Caco-2 (cell line): ENCODE data around the gene NPTX1. TPM values are rescaled to one million over a fixed set of nuclear protein-coding genes. Genes with fewer than 3 reads are reported as not detected.

Experiments
- BruUV-seq: library from RNA; stranded (reverse); fragments of 400-500 nt; replicated peaks from 2 replicates; lab custom pipeline; 2021; lab: Mats Ljungman, UMichigan
- CTCF ChIA-PET: fragments of 300-600 bp; sonication (Branson Sonifier 250); formaldehyde crosslinking; loops from one replicate; lab custom pipeline; 2022; ENCODE audit warnings: antibody characterized with exemption; lab: Charles Lee
- POLR2A ChIA-PET: fragments of 300-600 bp; sonication (Branson Sonifier 250); formaldehyde crosslinking; loops from one replicate; lab custom pipeline; 2022; ENCODE audit warnings: antibody characterized with exemption; lab: Charles Lee
- DNase-seq, 2 experiments: peaks; one replicate each; pipeline versions ENCODE4 v3.0.0 to v3.0.0-alpha.2; 2020 to 2022
- H3K27me3 ChIP-seq: replicated peaks from 2 replicates; pipeline ENCODE4 v1.6.0; 2011; ENCODE audit warnings: low read length; ENCODE audit not compliant: control insufficient read depth, insufficient read depth
- H3K36me3 ChIP-seq: 2 replicates; pipeline ENCODE4 v1.5.1; 2011; ENCODE audit warnings: low read length; ENCODE audit not compliant: control insufficient read depth, insufficient read depth
- H3K4me1 ChIP-seq: fragments of 250-450 bp; sonication (Bioruptor Pico); 2 replicates; pipeline ENCODE4 v1.5.1; 2020; ENCODE audit warnings: mild to moderate bottlenecking
- H3K4me3 ChIP-seq: 2 replicates; pipeline ENCODE4 v1.5.1; 2011; ENCODE audit warnings: low read depth, mild to moderate bottlenecking, control low read depth, low read length
- H3K9me3 ChIP-seq: fragments of 250-450 bp; sonication (Bioruptor Pico); 2 replicates; pipeline ENCODE4 v1.5.1; 2020; ENCODE audit warnings: mild to moderate bottlenecking, moderate library complexity
- H3K27ac Mint-ChIP-seq: one replicate; pipeline ENCODE4 v1.8.0; 2022; ENCODE audit warnings: mixed read lengths; ENCODE audit not compliant: unreplicated experiment
- H3K27me3 Mint-ChIP-seq: one replicate; pipeline ENCODE4 v1.8.0; 2022; ENCODE audit warnings: mixed read lengths; ENCODE audit not compliant: insufficient read depth, unreplicated experiment
- H3K36me3 Mint-ChIP-seq: one replicate; pipeline ENCODE4 v1.8.0; 2022; ENCODE audit warnings: mild to moderate bottlenecking, mixed read lengths; ENCODE audit not compliant: insufficient read depth, unreplicated experiment
- H3K4me1 Mint-ChIP-seq: one replicate; pipeline ENCODE4 v1.8.0; 2022; ENCODE audit warnings: low read depth, mixed read lengths; ENCODE audit not compliant: unreplicated experiment
- H3K4me3 Mint-ChIP-seq: one replicate; pipeline ENCODE4 v1.8.0; 2022; ENCODE audit warnings: mild to moderate bottlenecking, moderate library complexity, mixed read lengths; ENCODE audit not compliant: unreplicated experiment
- H3K9me3 Mint-ChIP-seq: one replicate; pipeline ENCODE4 v1.8.0; 2022; ENCODE audit warnings: mixed read lengths; ENCODE audit not compliant: unreplicated experiment
- CTCF ChIP-seq, 2 experiments: fragments of 200-600 bp in 1 of 2; IDR thresholded peaks; 1 replicate in 1 of 2; 2 replicates in 1 of 2; pipeline versions ENCODE4 v1.5.1 to v1.8.0; 2011 to 2022; ENCODE audit warnings: antibody characterized with exemption in 1 of 2, control low read depth in 1 of 2, inconsistent platforms in 1 of 2, low read depth in 1 of 2, low read length in 1 of 2, mild to moderate bottlenecking in 1 of 2, moderate library complexity in 1 of 2; ENCODE audit not compliant: insufficient read depth in 1 of 2, severe bottlenecking in 1 of 2, unreplicated experiment in 1 of 2
- intact Hi-C: fragments of 100-400 bp; cut with micrococcal nuclease; formaldehyde crosslinking; loops from one replicate; pipeline ENCODE4 v1.10.0; 2022; ENCODE audit not compliant: unreplicated experiment
- total RNA-seq: library from RNA; stranded (reverse); gene quantifications from 2 replicates; pipeline ENCODE4 v1.2.3, GENCODE V29; 2022

Gene NPTX1
- total RNA-seq, 1 experiment from 2014 or later, result 0.57 TPM

GRCh38 chr17:80465327-80465974, 11.0 kb downstream of the NPTX1 start:
- no peaks in the 10 kb centered on the region for H3K27me3 ChIP-seq
- ChIA-PET POLR2A (interaction anchor here (1.2 kb wide), 1 partner anchor 11 kb away, joined by 4 read pairs; no protein-coding TSS in a partner anchor), CTCF (no interaction called here)
- no peak for TF ChIP-seq CTCF (IDR thresholded peaks at IDR 0.05; ENCODE audit: insufficient read depth in 1 of 2, low read depth in 1 of 2, low read length in 1 of 2, severe bottlenecking in 1 of 2, unreplicated experiment in 1 of 2)
- H3K27me3 Mint-ChIP-seq, result peaks cover 34% of the 10 kb centered on the region
- DNase-seq, result no peak
- H3K4me3 Mint-ChIP-seq, result no peak overlapping the region
- no peak overlapping the region for H3K27ac Mint-ChIP-seq
- no peaks in the 10 kb centered on the region for H3K9me3 ChIP-seq
- intact Hi-C loops, result no loop called here
- no peaks in the 10 kb centered on the region for H3K4me1 Mint-ChIP-seq
- no TSS peak for BruUV-seq
- no peaks in the 10 kb centered on the region for H3K4me1 ChIP-seq
- H3K36me3 ChIP-seq, result no peaks in the 10 kb centered on the region
- H3K4me3 ChIP-seq, result no peak overlapping the region
- H3K36me3 Mint-ChIP-seq, result no peaks in the 10 kb centered on the region
- no peaks in the 10 kb centered on the region for H3K9me3 Mint-ChIP-seq

- H3K9me3 ChIP-seq, result no peaks in the 10 kb centered on the region
- no peaks in the 10 kb centered on the region for H3K27me3 ChIP-seq
- CTCF ChIA-PET, result interaction anchor here (0.6 to 0.8 kb wide), 2 partner anchors 10 to 1061 kb away, joined by 3 to 4 read pairs; no protein-coding TSS in a partner anchor
Observed at GRCh38 chr17:80464486-80464885, 11.9 kb downstream of the NPTX1 start.

GRCh38 chr17:80463784-80464400, 12.5 kb downstream of the NPTX1 start:
- Mint-ChIP-seq H3K27ac (no peak overlapping the region), H3K4me3 (no peak overlapping the region), H3K9me3 (no peaks in the 10 kb centered on the region), H3K4me1 (no peaks in the 10 kb centered on the region), H3K36me3 (no peaks in the 10 kb centered on the region), H3K27me3 (peaks cover 32% of the 10 kb centered on the region)
- Histone ChIP-seq H3K9me3 (no peaks in the 10 kb centered on the region), H3K36me3 (no peaks in the 10 kb centered on the region), H3K4me3 (no peak overlapping the region), H3K27me3 (no peaks in the 10 kb centered on the region), H3K4me1 (no peaks in the 10 kb centered on the region)
- BruUV-seq, result no TSS peak
- CTCF ChIA-PET, result interaction anchor here (0.6 to 0.8 kb wide), 2 partner anchors 9 to 1061 kb away, joined by 3 to 4 read pairs; no protein-coding TSS in a partner anchor
- POLR2A ChIA-PET, result no interaction called here
- no peak for TF ChIP-seq CTCF (IDR thresholded peaks at IDR 0.05; ENCODE audit: insufficient read depth in 1 of 2, low read depth in 1 of 2, low read length in 1 of 2, severe bottlenecking in 1 of 2, unreplicated experiment in 1 of 2)
- no peak for DNase-seq
- intact Hi-C loops, result no loop called here

More at GRCh38 chr17:80464486-80464885, 11.9 kb downstream of the NPTX1 start:
- no peaks in the 10 kb centered on the region for H3K36me3 Mint-ChIP-seq
- H3K27ac Mint-ChIP-seq, result no peak overlapping the region
- no peak overlapping the region for H3K4me3 Mint-ChIP-seq
- POLR2A ChIA-PET, result no interaction called here
- no peaks in the 10 kb centered on the region for H3K9me3 Mint-ChIP-seq
- no peak for TF ChIP-seq CTCF (IDR thresholded peaks at IDR 0.05; ENCODE audit: insufficient read depth in 1 of 2, low read depth in 1 of 2, low read length in 1 of 2, severe bottlenecking in 1 of 2, unreplicated experiment in 1 of 2)
- Histone ChIP-seq H3K36me3 (no peaks in the 10 kb centered on the region), H3K4me1 (no peaks in the 10 kb centered on the region), H3K4me3 (no peak overlapping the region)
- intact Hi-C loops, result no loop called here
- no peak for DNase-seq
- peaks cover 34% of the 10 kb centered on the region for H3K27me3 Mint-ChIP-seq
- H3K4me1 Mint-ChIP-seq, result no peaks in the 10 kb centered on the region
- no TSS peak for BruUV-seq
